Right lobe of liver (tissue), 6 donors: Measurements from ENCODE around the gene EPN1. TPM values are rescaled to one million over a fixed set of nuclear protein-coding genes. Genes with fewer than 3 reads are reported as not detected.

Experiments
- ATAC-seq, 4 donors: fragments of 200-7000 bp; cut with Tn5 transposase; one replicate each; pipeline ENCODE4 v1.9.1; 2020; ENCODE audit warnings: mild to moderate bottlenecking in 4 of 4, moderate library complexity in 4 of 4
- DNase-seq, 3 donors: peaks; one replicate each; pipeline ENCODE4 v3.0.0-alpha.2; 2020
- H3K27ac ChIP-seq, 3 donors: fragments of 200-600 bp; one replicate each; pipeline ENCODE4 v1.8.0; 2022
- H3K27me3 ChIP-seq, 2 donors: fragments of 200-600 bp; one replicate each; pipeline ENCODE4 v1.8.0; 2022
- H3K36me3 ChIP-seq, 4 donors: fragments of 200-600 bp; sonication (generic) in 1 of 4; one replicate each; pipeline versions ENCODE4 v1.5.1 to v1.8.0; 2017 to 2022; ENCODE audit warnings: control low read depth in 1 of 4
- H3K4me1 ChIP-seq, 4 donors: fragments of 200-600 bp; sonication (generic) in 1 of 4; one replicate each; pipeline versions ENCODE4 v1.5.1 to v1.8.0; 2017 to 2022; ENCODE audit warnings: control low read depth in 1 of 4
- H3K4me3 ChIP-seq, 3 donors: fragments of 200-600 bp; one replicate each; pipeline ENCODE4 v1.8.0; 2022
- H3K9me3 ChIP-seq, 4 donors: fragments of 200-600 bp; sonication (generic) in 1 of 4; one replicate each; pipeline versions ENCODE4 v1.5.1 to v1.8.0; 2017 to 2022; ENCODE audit warnings: control low read depth in 1 of 4
- POLR2A ChIP-seq: fragments of 450-650 bp; IDR thresholded peaks from one replicate; pipeline ENCODE4 v1.6.1; 2017; ENCODE audit warnings: antibody characterized with exemption, mild to moderate bottlenecking
- WGBS: methylation state at CpG from one replicate; pipeline ENCODE4 v1.1.6; 2018; ENCODE audit warnings: low coverage, low lambda C conversion rate; ENCODE audit not compliant: insufficient coverage; ENCODE audit errors: missing lambda C conversion rate; 5-methylcytosine and 5-hydroxymethylcytosine counted together
- intact Hi-C, 2 donors: fragments of 100-400 bp; cut with DNase I; formaldehyde crosslinking; loops; one replicate each; pipeline versions ENCODE4 v1.11.2 to v1.14.1; 2022
- total RNA-seq, 6 experiments: library from RNA; depleted of rRNA in 2 of 6; stranded (reverse); fragments of >200 nt in 2 of 6; fragmentation: NEBNext Ultra II Directional in 3 of 6; extraction: Animal tissue kit (Norgen Biotek cat#: 25700) in 3 of 6; gene quantifications; one replicate each; pipeline versions ENCODE4 v1.1.0 to v1.2.4, GENCODE V29; 2016 to 2023
- TF ChIP-seq, protein P1 (sequence below), 4 donors: fragments of 200-600 bp in 3 of 4; fragments of 450-650 bp in 1 of 4; IDR thresholded peaks; one replicate each; pipeline versions ENCODE4 v1.5.1 to v1.8.0; 2016 to 2022; ENCODE audit warnings: antibody characterized with exemption in 4 of 4, mild to moderate bottlenecking in 2 of 4
- donor health status: DM: no; HTN: yes; CAD: no.
- donor health status: DM: no; HTN: no; CAD: no.
- donor health status: DM: no; HTN: no; CAD: no.
- donor health status: DM: no; HTN: yes; CAD: no.
- donor health status: DM: no; HTN: yes; CAD: no.

EPN1 gene
- total RNA-seq, 6 experiments from 2014 or later: 88.9 to 162 (median 107) TPM

DNA sequence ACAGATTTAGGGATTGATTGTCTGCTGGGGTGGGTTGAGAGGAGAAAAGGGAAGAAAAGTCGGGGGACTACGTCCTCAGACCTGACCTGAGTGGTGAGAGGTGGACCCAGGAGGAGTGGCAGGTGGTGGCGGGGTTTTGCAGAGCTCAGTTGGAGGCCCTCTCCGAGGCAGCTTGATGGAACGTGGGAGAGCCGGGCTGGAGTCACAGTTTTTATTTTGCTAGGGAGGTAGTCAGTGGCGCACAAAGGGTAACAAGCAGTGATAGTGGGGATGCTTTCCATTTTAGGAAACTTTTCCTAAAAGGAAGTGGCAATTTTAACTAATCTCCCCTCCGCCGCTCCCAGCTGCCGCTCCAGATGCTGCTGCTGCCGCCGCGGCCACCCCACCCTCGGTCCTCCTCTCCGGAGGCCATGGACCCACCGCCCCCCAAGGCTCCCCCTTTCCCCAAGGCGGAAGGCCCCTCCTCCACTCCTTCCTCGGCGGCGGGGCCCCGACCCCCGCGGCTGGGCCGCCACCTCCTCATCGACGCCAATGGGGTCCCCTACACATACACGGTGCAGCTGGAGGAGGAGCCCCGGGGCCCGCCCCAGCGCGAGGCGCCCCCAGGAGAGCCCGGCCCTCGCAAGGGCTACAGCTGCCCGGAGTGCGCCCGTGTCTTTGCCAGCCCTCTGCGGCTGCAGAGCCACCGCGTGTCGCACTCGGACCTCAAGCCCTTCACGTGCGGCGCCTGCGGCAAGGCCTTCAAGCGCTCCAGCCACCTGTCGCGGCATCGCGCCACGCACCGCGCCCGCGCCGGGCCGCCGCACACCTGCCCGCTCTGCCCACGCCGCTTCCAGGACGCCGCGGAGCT lies 32.6 kb upstream of the EPN1 start:
- Histone ChIP-seq H3K4me1 (peaks cover 0 to 37% (median 10%) of the 10 kb centered on the region in 4 donors), H3K27ac (peak overlapping the region; percentile 47 to 76 (median 67)), H3K27me3 (no peaks in the 10 kb centered on the region), H3K36me3 (peaks cover 0 to 10% (median 0%) of the 10 kb centered on the region in 4 donors), H3K4me3 (peak overlapping the region; percentile 74 to 85 (median 81)), H3K9me3 (no peaks in the 10 kb centered on the region)
- ATAC-seq (peak; percentile 0 to 3 (median 2)), DNase-seq (peak in 2 of 3 donors; percentile 30 to 71)
- TF ChIP-seq POLR2A: no peak
- TF ChIP-seq, protein P1, sequence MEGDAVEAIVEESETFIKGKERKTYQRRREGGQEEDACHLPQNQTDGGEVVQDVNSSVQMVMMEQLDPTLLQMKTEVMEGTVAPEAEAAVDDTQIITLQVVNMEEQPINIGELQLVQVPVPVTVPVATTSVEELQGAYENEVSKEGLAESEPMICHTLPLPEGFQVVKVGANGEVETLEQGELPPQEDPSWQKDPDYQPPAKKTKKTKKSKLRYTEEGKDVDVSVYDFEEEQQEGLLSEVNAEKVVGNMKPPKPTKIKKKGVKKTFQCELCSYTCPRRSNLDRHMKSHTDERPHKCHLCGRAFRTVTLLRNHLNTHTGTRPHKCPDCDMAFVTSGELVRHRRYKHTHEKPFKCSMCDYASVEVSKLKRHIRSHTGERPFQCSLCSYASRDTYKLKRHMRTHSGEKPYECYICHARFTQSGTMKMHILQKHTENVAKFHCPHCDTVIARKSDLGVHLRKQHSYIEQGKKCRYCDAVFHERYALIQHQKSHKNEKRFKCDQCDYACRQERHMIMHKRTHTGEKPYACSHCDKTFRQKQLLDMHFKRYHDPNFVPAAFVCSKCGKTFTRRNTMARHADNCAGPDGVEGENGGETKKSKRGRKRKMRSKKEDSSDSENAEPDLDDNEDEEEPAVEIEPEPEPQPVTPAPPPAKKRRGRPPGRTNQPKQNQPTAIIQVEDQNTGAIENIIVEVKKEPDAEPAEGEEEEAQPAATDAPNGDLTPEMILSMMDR (IDR thresholded peaks at IDR 0.05): no peak
- WGBS: 2% methylated on average over 9 of the region's 65 CpGs
- intact Hi-C loops: no loop called here

DNA sequence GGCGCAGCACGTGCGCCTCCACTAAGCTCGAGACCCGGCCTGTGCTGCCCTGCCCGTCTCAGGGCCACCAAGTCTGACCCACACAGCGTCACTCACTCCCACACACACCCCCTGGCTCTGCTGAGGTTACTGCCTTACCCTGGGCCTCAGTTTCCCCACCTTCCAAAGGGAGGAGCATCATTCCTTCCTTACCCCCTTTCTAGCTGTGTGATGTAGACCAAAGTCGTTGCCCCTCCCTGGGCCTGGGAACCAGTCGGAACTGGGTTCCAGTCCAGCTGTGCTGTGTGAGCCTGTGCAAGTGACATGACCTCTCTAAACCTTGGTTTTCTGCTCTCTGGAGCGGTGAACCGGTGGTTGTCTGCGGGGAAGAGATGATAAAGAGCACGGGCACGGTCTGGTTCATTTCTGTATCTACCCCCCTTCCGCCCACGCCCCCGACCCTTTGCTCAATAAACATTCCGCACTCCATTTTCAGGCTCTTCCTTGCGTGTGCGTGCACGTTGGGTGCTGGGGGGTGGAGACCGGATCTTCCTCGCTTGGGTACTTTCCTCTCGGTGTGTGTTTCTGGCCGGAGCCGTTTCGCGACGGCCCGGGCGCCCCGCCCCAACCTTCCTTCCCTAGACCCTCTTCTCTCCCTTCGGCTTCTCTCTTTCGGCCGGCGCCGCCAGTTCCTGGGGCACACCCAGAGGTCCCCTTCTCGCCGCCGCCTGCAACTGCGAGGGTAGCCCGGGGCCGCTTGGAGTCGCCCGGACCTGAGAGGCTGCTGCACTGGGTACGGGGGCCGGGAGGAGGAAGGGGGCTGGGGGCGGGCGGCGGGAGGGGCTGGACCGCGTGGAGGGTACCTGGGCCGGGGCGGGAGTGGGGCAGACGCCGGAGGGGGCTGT lies 31.8 kb upstream of the EPN1 start, which contains the start of gene ZNF581:
ZNF581 (plus strand) TSS at position 647 of the 884 bp plus-strand sequence. CDS start 923 bp downstream, outside the sequence.
- intact Hi-C loops: no loop called here
- Histone ChIP-seq H3K36me3 (peaks cover 0 to 10% (median 0%) of the 10 kb centered on the region in 4 donors), H3K27me3 (no peaks in the 10 kb centered on the region), H3K4me3 (peak within 1 kb of the TSS; percentile 74 to 85 (median 81)), H3K4me1 (peaks cover 0 to 40% (median 12%) of the 10 kb centered on the region in 4 donors), H3K27ac (peak within 1 kb of the TSS; percentile 63 to 76 (median 67)), H3K9me3 (no peaks in the 10 kb centered on the region)
- ATAC-seq (peak; percentile 54 to 62 (median 61)), DNase-seq (peak; percentile 67 to 78 (median 78))
- TF ChIP-seq, protein P1 (IDR thresholded peaks at IDR 0.05): no peak
- TF ChIP-seq POLR2A: no peak
- WGBS: 3% methylated on average over 22 of the region's 56 CpGs

GRCh38 chr19:55643887-55644176 lies 31.2 kb upstream of the EPN1 start:
- Histone ChIP-seq H3K36me3 (peaks cover 0 to 10% (median 0%) of the 10 kb centered on the region in 4 donors), H3K27me3 (no peaks in the 10 kb centered on the region), H3K9me3 (no peaks in the 10 kb centered on the region), H3K27ac (peak overlapping the region; percentile 63 to 76 (median 67)), H3K4me1 (peaks cover 0 to 44% (median 12%) of the 10 kb centered on the region in 4 donors), H3K4me3 (peak overlapping the region; percentile 74 to 85 (median 81))
- DNase-seq (peak in 1 of 3 donors; percentile 57), ATAC-seq (no peak)
- intact Hi-C loops: no loop called here
- TF ChIP-seq, protein P1 (IDR thresholded peaks at IDR 0.05): no peak
- no peak for TF ChIP-seq POLR2A
- 1% methylated on average over 9 of the region's 15 CpGs for WGBS

DNA sequence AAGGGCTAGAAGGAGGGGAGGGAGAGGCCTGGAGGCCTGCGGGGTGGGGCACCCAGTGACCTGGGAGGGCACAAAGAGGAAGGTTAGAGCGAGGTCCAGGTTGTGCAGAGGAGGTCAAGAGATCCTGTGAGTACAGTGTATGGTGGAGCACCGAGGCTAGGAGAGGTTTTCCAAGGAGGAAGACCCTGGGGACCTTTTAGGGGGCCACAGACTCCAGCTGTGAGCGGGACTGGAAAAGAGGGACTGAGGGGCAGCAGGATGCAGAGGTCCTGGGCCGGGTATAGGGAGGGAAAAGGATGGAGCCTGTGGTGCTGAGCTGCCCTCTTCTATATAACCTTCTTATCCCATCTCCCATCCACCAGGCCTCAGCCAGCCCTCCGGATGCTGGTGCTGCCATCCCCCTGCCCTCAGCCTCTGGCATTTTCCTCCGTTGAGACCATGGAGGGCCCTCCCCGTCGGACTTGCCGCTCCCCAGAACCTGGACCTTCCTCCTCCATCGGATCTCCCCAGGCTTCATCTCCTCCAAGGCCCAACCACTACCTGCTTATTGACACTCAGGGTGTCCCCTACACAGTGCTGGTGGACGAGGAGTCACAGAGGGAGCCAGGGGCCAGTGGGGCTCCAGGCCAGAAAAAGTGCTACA lies 30.7 kb upstream of the EPN1 start:
- H3K27ac ChIP-seq: peak overlapping the region; percentile 63 to 76 (median 67)
- peak in 2 of 3 donors; percentile 24 to 50 for DNase-seq
- TF ChIP-seq, protein P1 (IDR thresholded peaks at IDR 0.05): no peak
- no peak for TF ChIP-seq POLR2A

More for the DNA sequence above, 30.7 kb upstream of the EPN1 start:
- WGBS: 34% methylated on average over 8 of the region's 12 CpGs
- Histone ChIP-seq H3K9me3 (no peaks in the 10 kb centered on the region), H3K4me3 (peak overlapping the region; percentile 74 to 85 (median 81)), H3K4me1 (peaks cover 0 to 44% (median 11%) of the 10 kb centered on the region in 4 donors), H3K36me3 (peaks cover 0 to 10% (median 0%) of the 10 kb centered on the region in 4 donors), H3K27me3 (no peaks in the 10 kb centered on the region)
- ATAC-seq: no peak
- intact Hi-C loops: no loop called here
